Activated CD4-positive, CD25-positive, alpha-beta regulatory T cell (primary cell): Measurements from ENCODE around the gene STX1B.

ENCODE experiments used
- DNase-seq, 4 experiments: peaks; one replicate each; lab custom pipeline; 2025; lab: John Stamatoyannopoulos, UW

The STX1B gene

GRCh38 chr16:30996324-30996984 is 14.0 kb downstream of the STX1B start:
- no peak for DNase-seq

GRCh38 chr16:30995927-30996323 is 14.5 kb downstream of the STX1B start:
- DNase-seq: no peak

GRCh38 chr16:30992931-30993816 is 17.3 kb downstream of the STX1B start:
- DNase-seq: no peak

- no peak for DNase-seq
These were observed 18.1 kb downstream of the STX1B start for GRCh38 chr16:30992276-30992780.

- no peak for DNase-seq
These were observed 19.4 kb downstream of the STX1B start for GRCh38 chr16:30991052-30991451.

- DNase-seq: no peak
These were observed 20.3 kb downstream of the STX1B start for GRCh38 chr16:30990105-30990504.

GRCh38 chr16:30989469-30990047 is 20.9 kb downstream of the STX1B start:
- no peak for DNase-seq

- no peak for DNase-seq
These were observed 22.8 kb downstream of the STX1B start for GRCh38 chr16:30987581-30988190.

GRCh38 chr16:30986129-30986991 is 24.1 kb downstream of the STX1B start:
- DNase-seq: no peak

GRCh38 chr16:30985401-30986128 is 24.9 kb downstream of the STX1B start:
- no peak for DNase-seq

GRCh38 chr16:30984669-30985400 is 25.6 kb downstream of the STX1B start, which contains the start of gene HSD3B7:
TSS of gene HSD3B7 (plus strand) at chr16:30985207. CDS start at chr16:30985659, 452 bp downstream.
- peak; percentile 66 to 83 (median 71) for DNase-seq

- DNase-seq: no peak
These were observed 26.4 kb downstream of the STX1B start for GRCh38 chr16:30983898-30984610.

- no peak for DNase-seq
These were observed 27.0 kb downstream of the STX1B start for GRCh38 chr16:30983289-30983889.

GRCh38 chr16:30982548-30983288 is 27.7 kb downstream of the STX1B start:
- no peak for DNase-seq

- no peak for DNase-seq
These were observed 29.5 kb downstream of the STX1B start for GRCh38 chr16:30980959-30981358.

GRCh38 chr16:30980434-30980833 is 30.0 kb downstream of the STX1B start:
- no peak for DNase-seq

GRCh38 chr16:30980023-30980371 is 30.4 kb downstream of the STX1B start:
- no peak for DNase-seq
